Stimulated activated CD8-positive, alpha-beta memory T cell treated with anti-CD3 and anti-CD28 coated beads, Interleukin-4, amount 100 ng/mL, for 1 hour (primary cell): Measurements from ENCODE around the gene PRR33.

ENCODE experiments used
- DNase-seq, 2 donors: peaks; one replicate each; pipeline ENCODE4 v3.0.0-alpha.2; 2020; ENCODE audit warnings: low read depth in 2 of 2, low spot score in 1 of 2

The PRR33 gene

GRCh38 chr11:1838426-1839144 is 53.1 kb downstream of the PRR33 start, which contains the start of gene TNNI2:
Gene TNNI2 (plus strand): TSS chr11:1838981. CDS start chr11:1839697, 716 bp downstream.
- no peak for DNase-seq
